GM23248 (cell line): ENCODE results near the gene TSPOAP1.

ENCODE experiments used
- EZH2 ChIP-seq: fragments of 200-600 bp; sonication (generic); IDR thresholded peaks from 2 replicates; pipeline ENCODE4 v1.6.1; 2018; ENCODE audit warnings: antibody characterized with exemption, mild to moderate bottlenecking; ENCODE audit not compliant: insufficient read depth, poor library complexity, severe bottlenecking
- EZH2phosphoT487 ChIP-seq: fragments of 200-600 bp; sonication (generic); IDR thresholded peaks from 2 replicates; pipeline ENCODE4 v1.6.1; 2018; ENCODE audit warnings: antibody characterized with exemption, moderate library complexity, mild to moderate bottlenecking, low read depth; ENCODE audit not compliant: insufficient read depth

DNA sequence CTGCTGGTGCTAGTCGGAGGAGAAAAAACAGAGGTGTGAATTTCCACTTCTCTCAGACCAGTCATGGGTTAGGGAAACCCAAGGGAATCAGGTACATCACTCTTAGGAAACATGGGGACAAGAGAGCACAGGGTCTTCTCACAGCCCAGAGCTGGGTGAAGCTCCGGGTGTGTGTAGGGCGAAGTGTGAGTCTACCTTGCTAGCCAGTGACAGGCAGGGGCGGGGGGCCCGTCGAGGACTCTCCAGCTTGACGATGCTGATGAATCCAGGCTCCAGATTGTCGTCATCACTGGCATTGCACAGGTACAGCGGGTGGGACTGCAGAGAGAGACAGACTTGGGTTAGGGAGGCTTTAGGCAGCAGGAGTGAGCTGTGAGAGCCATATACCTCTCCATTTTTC lies 42.1 kb upstream of the TSPOAP1 start:
- no peak for TF ChIP-seq EZH2
- no peak for TF ChIP-seq EZH2phosphoT487
